Endothelial cell of umbilical vein (primary cell): ENCODE data around the gene GANAB. TPM values are rescaled to one million over a fixed set of nuclear protein-coding genes. Genes with fewer than 3 reads are reported as not detected.
"Not testable (repeated sequence)": the region's sequence is repeated elsewhere in the genome, so short reads cannot be mapped to it uniquely, and the experiment has no call there.

Experiments
- BruUV-seq: library from RNA; stranded (reverse); fragments of 400-500 nt; replicated peaks from 2 replicates; lab custom pipeline; 2021; lab: Mats Ljungman, UMichigan
- CTCF ChIA-PET: fragments of 300-600, 350-600 bp; sonication (Branson Sonifier 250); formaldehyde crosslinking; loops from one replicate; lab custom pipeline; 2021; ENCODE audit warnings: antibody characterized with exemption, inconsistent platforms; lab: Charles Lee
- POLR2A ChIA-PET: fragments of 300-600, 350-600 bp; sonication (Branson Sonifier 250); formaldehyde crosslinking; loops from one replicate; lab custom pipeline; 2021; ENCODE audit warnings: antibody characterized with exemption, inconsistent platforms; lab: Charles Lee
- DNase-seq: peaks from one replicate; pipeline ENCODE4 v3.0.0-alpha.2; 2011; ENCODE audit warnings: low read depth, low spot score
- FAIRE-seq: peaks from 2 replicates; lab custom pipeline; 2011; peaks lifted over from hg19 to GRCh38; lab: Jason Lieb, UNC
- H2AFZ ChIP-seq: 2 replicates; pipeline ENCODE4 v1.6.0; 2012; ENCODE audit warnings: low read depth, low read length, control low read depth, inconsistent platforms
- H3K27ac ChIP-seq: 2 replicates; pipeline ENCODE4 v1.5.1; 2011; ENCODE audit warnings: low read depth, mild to moderate bottlenecking, control low read depth, low read length, moderate library complexity; ENCODE audit not compliant: insufficient read depth
- H3K27me3 ChIP-seq, 2 experiments: 2 replicates each; pipeline versions ENCODE4 v1.6.0 to v1.6.1; 2011; ENCODE audit warnings: low read length in 2 of 2, mixed read lengths in 1 of 2; ENCODE audit not compliant: control insufficient read depth in 2 of 2, insufficient read depth in 2 of 2
- H3K36me3 ChIP-seq, 2 experiments: 2 replicates in 1 of 2; 3 replicates in 1 of 2; pipeline ENCODE4 v1.5.1; 2011; ENCODE audit warnings: low read length in 2 of 2, mild to moderate bottlenecking in 1 of 2, moderate library complexity in 1 of 2; ENCODE audit not compliant: control insufficient read depth in 2 of 2, insufficient read depth in 2 of 2; ENCODE audit errors: extremely low read depth in 1 of 2
- H3K4me1 ChIP-seq: 3 replicates; pipeline ENCODE4 v1.5.1; 2011; ENCODE audit warnings: mild to moderate bottlenecking, low read length; ENCODE audit not compliant: control insufficient read depth, insufficient read depth; ENCODE audit errors: extremely low read depth
- H3K4me2 ChIP-seq: 2 replicates; pipeline ENCODE4 v1.6.1; 2011; ENCODE audit warnings: low read length, control low read depth, mixed read lengths; ENCODE audit not compliant: insufficient read depth
- H3K4me3 ChIP-seq, 3 experiments: fragments of 200-600 bp in 1 of 3; sonication (generic), shearing (Covaris generic) in 1 of 3; replicated peaks in 1 of 3; 2 replicates each; pipeline ENCODE4 v1.5.1; 2011 to 2016; ENCODE audit warnings: control low read depth in 3 of 3, low read length in 3 of 3, mild to moderate bottlenecking in 2 of 3, inconsistent platforms in 1 of 3, low read depth in 1 of 3, moderate library complexity in 1 of 3; ENCODE audit not compliant: insufficient read depth in 1 of 3
- H3K79me2 ChIP-seq: 2 replicates; pipeline ENCODE4 v1.6.0; 2012; ENCODE audit warnings: low read length, inconsistent platforms; ENCODE audit not compliant: control insufficient read depth, insufficient read depth
- H3K9ac ChIP-seq: replicated peaks from 2 replicates; pipeline ENCODE3; 2011; ENCODE audit warnings: low read length, control low read depth; ENCODE audit not compliant: insufficient read depth; ENCODE audit errors: extremely low read depth
- H3K9me1 ChIP-seq: replicated peaks from 3 replicates; pipeline ENCODE4 v1.6.0; 2011; ENCODE audit warnings: mild to moderate bottlenecking, low read length; ENCODE audit not compliant: control insufficient read depth, insufficient read depth; ENCODE audit errors: extremely low read depth
- H3K9me3 ChIP-seq: replicated peaks from 2 replicates; pipeline ENCODE4 v1.5.1; 2012; ENCODE audit warnings: low read length, inconsistent platforms; ENCODE audit not compliant: control insufficient read depth, insufficient read depth
- H4K20me1 ChIP-seq: replicated peaks from 2 replicates; pipeline ENCODE3; 2011; ENCODE audit warnings: mild to moderate bottlenecking, low read length; ENCODE audit not compliant: control insufficient read depth, insufficient read depth; ENCODE audit errors: extremely low read depth
- CTCF ChIP-seq, 2 donors: IDR thresholded peaks; 1 replicate in 1 of 2; 2 replicates in 1 of 2; pipeline ENCODE4 v1.5.1; 2011; ENCODE audit warnings: low read length in 2 of 2, mild to moderate bottlenecking in 2 of 2, moderate library complexity in 2 of 2, control low read depth in 1 of 2, inconsistent platforms in 1 of 2, low read depth in 1 of 2; ENCODE audit not compliant: insufficient read depth in 1 of 2; ENCODE audit errors: extremely low read depth in 1 of 2
- MAX ChIP-seq: IDR thresholded peaks from 2 replicates; pipeline ENCODE4 v1.6.1; 2011; ENCODE audit not compliant: insufficient read depth, insufficient read length
- dilution Hi-C: fragments of 300-500 bp; cut with MboI; formaldehyde crosslinking; loops from one replicate; pipeline ENCODE4 v1.15.0; 2019; ENCODE audit warnings: low sequenced_read_pairs; ENCODE audit not compliant: extremely low pct_ligation_motif_present
- intact Hi-C: fragments of 100-400 bp; cut with micrococcal nuclease; formaldehyde crosslinking; loops from one replicate; pipeline ENCODE4 v1.10.0; 2022
- polyA plus RNA-seq, 4 experiments: library from polyadenylated mRNA; depleted of rRNA in 3 of 4; stranded (reverse) in 3 of 4; unstranded in 1 of 4; fragments of >200 nt; gene quantifications; 2 replicates each; pipeline versions ENCODE4 v1.2.1 to v1.2.3, GENCODE V29; 2011 to 2012; ENCODE audit warnings: missing spikeins in 1 of 4
- total RNA-seq: library from RNA; stranded (reverse); gene quantifications from 2 replicates; pipeline ENCODE4 v1.2.3, GENCODE V29; 2021

The GANAB gene
- total and polyA plus RNA-seq, 2 donors (not counting 3 experiments of a cell fraction or from before 2014, with no cell fraction given): 389 to 455 TPM

GRCh38 chr11:62588966-62589637 lies 57.3 kb downstream of the GANAB start:
- Histone ChIP-seq H4K20me1 (no peaks in the 10 kb centered on the region), H3K9me3 (no peaks in the 10 kb centered on the region), H3K4me1 (peaks cover 18% of the 10 kb centered on the region), H3K4me3 (no peak overlapping the region), H3K27ac (no peak overlapping the region), H3K9ac (no peak overlapping the region), H3K27me3 (no peaks in the 10 kb centered on the region), H2AFZ (no peak overlapping the region), H3K79me2 (peaks cover 9% of the 10 kb centered on the region), H3K9me1 (no peaks in the 10 kb centered on the region), H3K36me3 (peaks cover 9 to 12% of the 10 kb centered on the region in 2 experiments), H3K4me2 (no peak overlapping the region)
- BruUV-seq: no TSS peak
- intact Hi-C loops: no loop called here
- dilution Hi-C loops: no loop called here
- CTCF ChIA-PET: interaction anchor here (0.9 to 1.5 kb wide), 5 partner anchors 12 to 28 kb away, joined by 3 to 9 read pairs (median 5); partner anchors contain the start of gene EEF1G
- peak; percentile 50 for DNase-seq
- POLR2A ChIA-PET: no interaction called here
- peak; percentile 23 to 39 for TF ChIP-seq CTCF (IDR thresholded peaks at IDR 0.05; ENCODE audit: extremely low read depth in 1 of 2, insufficient read depth in 1 of 2, low read depth in 1 of 2, low read length in 2 of 2)
- TF ChIP-seq MAX: no peak
- no peak for FAIRE-seq

GRCh38 chr11:62585356-62585755 lies 61.1 kb downstream of the GANAB start:
- H3K27ac ChIP-seq, H3K27me3 ChIP-seq, intact Hi-C loops, BruUV-seq, H3K4me3 ChIP-seq, H4K20me1 ChIP-seq, dilution Hi-C loops, H3K36me3 ChIP-seq, H3K9ac ChIP-seq, H3K79me2 ChIP-seq, H3K9me1 ChIP-seq, FAIRE-seq, H3K4me1 ChIP-seq, H2AFZ ChIP-seq, H3K9me3 ChIP-seq, DNase-seq, H3K4me2 ChIP-seq: not testable (repeated sequence)
- CTCF ChIA-PET: interaction anchor here (2.3 kb wide), 1 partner anchor 161 kb away, joined by 7 read pairs; no protein-coding TSS in a partner anchor
- POLR2A ChIA-PET: interaction anchor here (1.2 kb wide), 1 partner anchor 11 kb away, joined by 3 read pairs; no protein-coding TSS in a partner anchor

GRCh38 chr11:62581735-62582134 lies 64.7 kb downstream of the GANAB start:
- intact Hi-C loops, H3K9ac ChIP-seq, H3K4me3 ChIP-seq, FAIRE-seq, H3K36me3 ChIP-seq, H2AFZ ChIP-seq, H3K4me2 ChIP-seq, POLR2A ChIA-PET, H4K20me1 ChIP-seq, H3K27ac ChIP-seq, H3K9me1 ChIP-seq, DNase-seq, H3K27me3 ChIP-seq, BruUV-seq, H3K79me2 ChIP-seq, H3K9me3 ChIP-seq, dilution Hi-C loops: not testable (repeated sequence)
- peaks cover 19% of the 10 kb centered on the region for H3K4me1 ChIP-seq
- CTCF ChIA-PET: interaction anchor here (2.0 kb wide), 1 partner anchor 157 kb away, joined by 5 read pairs; no protein-coding TSS in a partner anchor
